ENCODE results near the gene GARRE1.
"Not testable (repeated sequence)": the region's sequence is repeated elsewhere in the genome, so short reads cannot be mapped to it uniquely, and the experiment has no call there.

GARRE1 gene

DNA sequence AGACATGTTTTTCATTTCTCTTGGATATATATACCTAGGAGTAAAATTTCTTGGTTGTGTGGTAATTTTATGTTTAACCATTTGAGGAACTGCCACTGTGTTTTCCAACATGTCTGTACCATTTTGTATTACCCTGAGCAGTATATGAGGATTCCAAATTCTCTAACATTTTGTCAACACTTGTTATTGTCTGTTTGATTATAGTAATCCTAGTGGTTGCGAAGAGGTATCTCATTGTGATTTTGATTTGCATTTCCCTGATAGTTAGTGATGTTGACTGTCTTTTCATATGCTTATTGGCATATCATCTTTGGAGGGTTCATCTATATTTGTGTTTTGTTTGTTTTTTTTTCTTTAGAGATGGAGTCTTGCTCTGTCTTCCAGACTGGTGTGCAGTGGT lies 21.4 kb downstream of the GARRE1 start:
- Histone ChIP-seq H3K4me1 (ENCODE audit: control insufficient read depth, insufficient read depth, low read length) (no peaks in the 10 kb centered on the region), H3K9me3 (ENCODE audit: control insufficient read depth, insufficient read depth, low read length) (no peaks in the 10 kb centered on the region), H3K36me3 (ENCODE audit: control insufficient read depth, insufficient read depth, low read length) (no peaks in the 10 kb centered on the region), H3K4me3 (ENCODE audit: low read length) (no peak overlapping the region), H3K27me3 (ENCODE audit: control insufficient read depth, insufficient read depth, low read length) (no peaks in the 10 kb centered on the region), H3K27ac (ENCODE audit: low read length) (no peak overlapping the region)
- no CpG with 5 or more reads among the region's 1 CpG for whole genome bisulfite sequencing (ENCODE audit: insufficient coverage, insufficient read length)
- DNase-seq (ENCODE audit: low read depth, low spot score), result no peak

DNA sequence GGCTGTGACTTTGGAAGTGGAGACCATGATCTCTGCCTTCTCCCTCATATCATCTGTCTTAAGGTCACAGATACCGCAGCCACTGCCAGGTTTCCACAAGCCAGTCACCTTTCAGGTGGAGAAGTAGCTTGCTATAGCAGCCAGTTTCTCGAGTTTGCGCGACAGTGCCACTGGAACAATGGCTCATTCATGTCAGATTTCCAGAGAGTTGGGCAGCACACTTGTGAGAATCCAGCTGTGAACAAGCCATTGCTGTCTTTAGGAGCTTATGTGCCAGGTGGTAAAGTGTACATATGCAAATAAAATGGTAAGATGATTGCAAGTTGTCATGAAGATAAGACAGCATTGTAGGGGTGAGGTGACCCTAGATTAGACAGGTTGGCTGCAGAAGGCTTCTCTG lies 22.3 kb downstream of the GARRE1 start:
- H3K36me3 ChIP-seq (ENCODE audit: control insufficient read depth, insufficient read depth, low read length), result no peaks in the 10 kb centered on the region
- H3K9me3 ChIP-seq (ENCODE audit: control insufficient read depth, insufficient read depth, low read length), result no peaks in the 10 kb centered on the region
- no peak overlapping the region for H3K27ac ChIP-seq (ENCODE audit: low read length)
- H3K27me3 ChIP-seq (ENCODE audit: control insufficient read depth, insufficient read depth, low read length), result no peaks in the 10 kb centered on the region
- no peaks in the 10 kb centered on the region for H3K4me1 ChIP-seq (ENCODE audit: control insufficient read depth, insufficient read depth, low read length)
- H3K4me3 ChIP-seq (ENCODE audit: low read length), result no peak overlapping the region
- DNase-seq (ENCODE audit: low read depth, low spot score), result no peak
- no CpG with 5 or more reads among the region's 4 CpGs for WGBS (ENCODE audit: insufficient coverage, insufficient read length)

DNA sequence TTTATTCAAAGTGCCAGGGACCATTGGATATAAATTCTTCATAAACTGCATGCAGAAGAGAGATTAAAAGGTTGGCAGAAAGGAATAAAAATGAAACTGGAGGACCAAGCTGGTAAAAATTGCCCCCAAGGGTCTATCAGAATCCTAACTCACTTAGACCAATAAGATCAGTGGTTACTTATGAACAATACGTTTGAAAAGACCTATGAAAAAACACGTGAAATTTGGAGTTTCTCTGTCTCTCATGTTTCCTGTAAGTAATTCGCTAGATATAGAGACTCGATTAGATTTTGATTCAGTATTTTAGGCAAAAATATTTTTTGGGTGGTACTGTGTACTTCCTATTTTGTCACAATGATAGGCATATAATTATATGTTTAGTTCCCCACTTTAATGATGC lies 22.9 kb downstream of the GARRE1 start:
- WGBS (ENCODE audit: insufficient coverage, insufficient read length), result no CpG with 5 or more reads among the region's 4 CpGs
- Histone ChIP-seq H3K4me1 (ENCODE audit: control insufficient read depth, insufficient read depth, low read length) (no peaks in the 10 kb centered on the region), H3K36me3 (ENCODE audit: control insufficient read depth, insufficient read depth, low read length) (no peaks in the 10 kb centered on the region), H3K4me3 (ENCODE audit: low read length) (no peak overlapping the region), H3K27ac (ENCODE audit: low read length) (no peak overlapping the region), H3K9me3 (ENCODE audit: control insufficient read depth, insufficient read depth, low read length) (no peaks in the 10 kb centered on the region), H3K27me3 (ENCODE audit: control insufficient read depth, insufficient read depth, low read length) (no peaks in the 10 kb centered on the region)
- no peak for DNase-seq (ENCODE audit: low read depth, low spot score)

DNA sequence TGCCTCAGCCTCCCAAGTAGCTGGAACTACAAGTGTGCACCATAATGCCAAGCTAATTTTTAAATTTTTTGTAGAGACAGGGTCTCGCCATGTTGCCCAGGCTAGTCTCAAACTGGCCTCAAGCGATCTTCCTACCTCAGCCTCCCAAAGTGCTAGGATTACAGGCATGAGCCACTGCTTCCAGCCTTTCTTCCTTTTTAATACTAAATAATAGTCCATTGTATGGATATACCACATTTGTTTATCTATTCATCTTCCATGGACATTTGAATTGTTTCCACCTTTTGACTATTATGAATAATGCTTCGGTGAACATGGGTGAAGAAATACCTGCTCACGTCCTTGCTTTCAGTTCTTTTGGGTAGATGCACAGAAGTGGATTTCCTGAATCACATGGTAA lies 24.4 kb downstream of the GARRE1 start:
- Histone ChIP-seq H3K4me3 (ENCODE audit: low read length) (no peak overlapping the region), H3K4me1 (ENCODE audit: control insufficient read depth, insufficient read depth, low read length) (no peaks in the 10 kb centered on the region), H3K36me3 (ENCODE audit: control insufficient read depth, insufficient read depth, low read length) (no peaks in the 10 kb centered on the region), H3K27me3 (ENCODE audit: control insufficient read depth, insufficient read depth, low read length) (no peaks in the 10 kb centered on the region), H3K9me3 (ENCODE audit: control insufficient read depth, insufficient read depth, low read length) (no peaks in the 10 kb centered on the region), H3K27ac (ENCODE audit: low read length) (no peak overlapping the region)
- WGBS (ENCODE audit: insufficient coverage, insufficient read length), result no CpG with 5 or more reads among the region's 4 CpGs
- DNase-seq (ENCODE audit: low read depth, low spot score), result no peak

DNA sequence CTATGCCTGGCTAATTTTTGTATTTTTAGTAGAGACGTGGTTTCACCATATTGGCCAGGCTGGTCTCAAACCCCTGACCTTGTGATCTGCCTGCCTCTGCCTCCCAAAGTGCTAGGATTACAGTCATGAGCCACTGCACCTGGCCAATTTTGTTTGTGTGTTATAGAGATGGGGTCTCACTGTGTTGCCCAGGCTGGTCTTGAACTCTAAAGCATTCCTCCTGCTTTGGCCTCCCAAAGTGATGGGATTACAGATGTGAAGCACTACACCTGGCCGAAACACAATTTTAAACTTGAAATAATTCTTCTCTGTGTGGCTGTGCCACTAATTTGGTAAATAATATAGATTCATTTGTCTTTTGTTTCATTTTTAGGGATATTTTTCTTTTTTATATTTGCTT lies 27.1 kb downstream of the GARRE1 start:
- not testable (repeated sequence) for H3K27me3 ChIP-seq (ENCODE audit: control insufficient read depth, insufficient read depth, low read length); H3K27ac ChIP-seq (ENCODE audit: low read length); H3K4me1 ChIP-seq (ENCODE audit: control insufficient read depth, insufficient read depth, low read length); H3K4me3 ChIP-seq (ENCODE audit: low read length); H3K9me3 ChIP-seq (ENCODE audit: control insufficient read depth, insufficient read depth, low read length); H3K36me3 ChIP-seq (ENCODE audit: control insufficient read depth, insufficient read depth, low read length); DNase-seq (ENCODE audit: low read depth, low spot score)
- no CpG with 5 or more reads among the region's 2 CpGs for WGBS (ENCODE audit: insufficient coverage, insufficient read length)

DNA sequence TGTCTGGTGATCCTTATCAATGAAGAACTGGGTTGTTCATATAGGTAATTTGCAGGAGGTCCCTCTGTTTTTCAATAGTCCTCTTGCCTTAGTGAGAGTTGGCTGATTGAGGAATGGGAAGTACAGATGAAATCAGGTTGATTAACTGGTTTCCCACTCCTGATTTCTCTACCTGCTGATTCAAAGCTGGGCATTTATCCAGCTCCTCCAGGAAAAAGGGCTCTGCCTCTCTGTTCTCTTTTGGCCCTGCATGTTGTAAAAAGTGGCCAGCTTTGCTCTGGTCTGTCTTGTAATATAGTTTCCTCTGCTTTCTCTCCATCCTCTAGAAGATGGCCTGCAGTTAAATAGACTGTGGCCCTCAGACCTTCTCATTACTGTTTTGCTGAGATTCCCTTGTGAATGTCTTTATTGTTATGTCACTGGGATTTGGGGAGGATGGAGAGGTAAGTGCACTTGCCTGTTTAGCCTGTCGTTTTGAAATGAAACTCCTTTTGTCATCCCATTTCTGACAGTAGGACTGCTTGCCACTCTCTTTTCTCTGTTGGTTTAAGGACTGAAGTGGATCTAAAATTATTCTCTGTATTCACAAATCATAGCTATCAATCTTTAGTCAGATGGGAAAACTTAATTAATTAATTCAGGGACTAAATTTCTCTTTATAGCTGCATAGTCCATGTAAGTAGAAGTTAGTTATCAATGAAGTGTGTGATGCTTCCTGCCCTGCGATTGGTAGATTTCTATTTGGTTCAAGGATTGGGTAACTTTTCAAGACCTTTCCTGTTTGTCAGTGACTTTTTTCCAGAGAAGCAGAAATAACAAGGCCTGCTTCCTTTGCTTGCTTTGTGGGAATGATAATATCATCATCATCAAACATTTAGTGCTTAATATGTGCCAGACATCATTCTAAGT lies 28.5 kb downstream of the GARRE1 start:
- H3K9me3 ChIP-seq (ENCODE audit: control insufficient read depth, insufficient read depth, low read length), result no peaks in the 10 kb centered on the region

DNA sequence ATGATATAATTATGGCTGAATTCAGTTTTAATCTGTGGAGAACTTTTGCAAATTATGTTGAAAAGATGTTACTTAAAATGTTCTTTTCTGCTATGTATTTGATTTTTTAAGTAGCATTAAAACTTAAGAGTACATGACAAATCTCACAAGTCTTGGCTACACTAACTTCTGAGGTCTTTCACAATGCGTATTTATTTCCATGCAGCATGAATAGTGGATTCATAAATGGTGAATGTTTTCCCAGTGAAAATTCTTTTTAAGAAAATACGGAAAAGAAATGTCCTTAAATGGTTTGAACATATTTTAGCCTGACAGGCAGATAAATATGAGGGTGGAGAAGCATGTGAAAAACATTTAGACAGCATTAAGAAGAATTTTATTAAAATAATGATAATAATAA lies 30.2 kb downstream of the GARRE1 start:
- no peak overlapping the region for H3K27ac ChIP-seq (ENCODE audit: low read length)
- H3K4me1 ChIP-seq (ENCODE audit: control insufficient read depth, insufficient read depth, low read length), result no peaks in the 10 kb centered on the region
- DNase-seq (ENCODE audit: low read depth, low spot score), result no peak
- no peak overlapping the region for H3K4me3 ChIP-seq (ENCODE audit: low read length)
- H3K9me3 ChIP-seq (ENCODE audit: control insufficient read depth, insufficient read depth, low read length), result no peaks in the 10 kb centered on the region
- no peaks in the 10 kb centered on the region for H3K36me3 ChIP-seq (ENCODE audit: control insufficient read depth, insufficient read depth, low read length)
- H3K27me3 ChIP-seq (ENCODE audit: control insufficient read depth, insufficient read depth, low read length), result no peaks in the 10 kb centered on the region
- no CpG with 5 or more reads among the region's 2 CpGs for WGBS (ENCODE audit: insufficient coverage, insufficient read length)

More for the DNA sequence above, 28.5 kb downstream of the GARRE1 start:
- H3K36me3 ChIP-seq (ENCODE audit: control insufficient read depth, insufficient read depth, low read length), result no peaks in the 10 kb centered on the region
- H3K27ac ChIP-seq (ENCODE audit: low read length), result no peak overlapping the region
- no peak for DNase-seq (ENCODE audit: low read depth, low spot score)
- WGBS (ENCODE audit: insufficient coverage, insufficient read length), result no CpG with 5 or more reads among the region's 2 CpGs
- H3K27me3 ChIP-seq (ENCODE audit: control insufficient read depth, insufficient read depth, low read length), result no peaks in the 10 kb centered on the region
- no peak overlapping the region for H3K4me3 ChIP-seq (ENCODE audit: low read length)
- no peaks in the 10 kb centered on the region for H3K4me1 ChIP-seq (ENCODE audit: control insufficient read depth, insufficient read depth, low read length)

DNA sequence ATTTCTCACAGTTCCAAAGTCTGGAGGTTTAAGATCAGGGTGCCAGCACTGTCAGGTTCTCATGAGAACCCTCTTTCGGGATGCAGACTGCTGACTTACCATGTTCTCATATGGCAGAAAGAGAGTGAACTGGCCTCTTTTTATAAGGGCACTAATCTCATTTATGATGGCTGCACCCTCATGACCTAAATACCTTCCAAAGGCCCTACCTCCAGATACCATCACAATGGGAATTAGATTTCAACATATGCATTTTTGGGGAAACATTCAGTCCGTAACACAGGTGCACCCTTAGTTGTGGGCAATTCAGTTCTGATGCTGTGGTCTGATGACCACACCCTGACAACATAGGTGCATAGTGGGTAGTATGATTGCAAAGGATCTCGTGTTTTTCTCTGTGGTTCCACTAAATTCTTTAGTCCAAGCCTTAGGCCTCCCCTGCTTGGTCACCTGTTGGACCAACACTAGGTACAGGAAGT lies 33.3 kb downstream of the GARRE1 start:
- H3K4me1 ChIP-seq (ENCODE audit: control insufficient read depth, insufficient read depth, low read length), result no peaks in the 10 kb centered on the region
- no CpG with 5 or more reads among the region's 3 CpGs for WGBS (ENCODE audit: insufficient coverage, insufficient read length)

DNA sequence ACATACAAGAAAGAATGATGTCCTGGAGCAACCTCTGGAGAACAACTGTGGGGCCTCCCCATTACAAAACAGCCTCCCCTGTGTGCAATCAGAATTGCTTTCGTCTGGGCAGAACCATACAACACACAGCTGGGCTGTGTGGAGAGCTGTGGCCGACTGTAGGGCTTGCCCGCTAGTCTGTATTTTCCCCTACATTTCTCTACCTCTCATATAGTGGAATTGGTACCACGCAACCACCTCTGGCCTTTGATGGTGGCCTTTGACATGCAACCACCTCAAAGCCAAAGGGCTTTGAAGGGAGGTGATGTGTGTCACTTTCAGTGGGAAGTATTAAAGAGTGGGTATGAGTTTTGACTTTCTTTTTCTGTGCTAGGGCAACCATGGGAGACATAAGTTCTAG lies 34.0 kb downstream of the GARRE1 start:
- H3K4me1 ChIP-seq (ENCODE audit: control insufficient read depth, insufficient read depth, low read length), result no peaks in the 10 kb centered on the region
- no peaks in the 10 kb centered on the region for H3K36me3 ChIP-seq (ENCODE audit: control insufficient read depth, insufficient read depth, low read length)
- no peaks in the 10 kb centered on the region for H3K27me3 ChIP-seq (ENCODE audit: control insufficient read depth, insufficient read depth, low read length)
- no peaks in the 10 kb centered on the region for H3K9me3 ChIP-seq (ENCODE audit: control insufficient read depth, insufficient read depth, low read length)
- no peak overlapping the region for H3K27ac ChIP-seq (ENCODE audit: low read length)
- H3K4me3 ChIP-seq (ENCODE audit: low read length), result no peak overlapping the region
- WGBS (ENCODE audit: insufficient coverage, insufficient read length), result no CpG with 5 or more reads among the region's 4 CpGs
- DNase-seq (ENCODE audit: low read depth, low spot score), result no peak

More for the DNA sequence above, 33.3 kb downstream of the GARRE1 start:
- no peaks in the 10 kb centered on the region for H3K36me3 ChIP-seq (ENCODE audit: control insufficient read depth, insufficient read depth, low read length)
- H3K4me3 ChIP-seq (ENCODE audit: low read length), result no peak overlapping the region
- no peaks in the 10 kb centered on the region for H3K9me3 ChIP-seq (ENCODE audit: control insufficient read depth, insufficient read depth, low read length)
- no peaks in the 10 kb centered on the region for H3K27me3 ChIP-seq (ENCODE audit: control insufficient read depth, insufficient read depth, low read length)
- DNase-seq (ENCODE audit: low read depth, low spot score), result no peak
- H3K27ac ChIP-seq (ENCODE audit: low read length), result no peak overlapping the region

DNA sequence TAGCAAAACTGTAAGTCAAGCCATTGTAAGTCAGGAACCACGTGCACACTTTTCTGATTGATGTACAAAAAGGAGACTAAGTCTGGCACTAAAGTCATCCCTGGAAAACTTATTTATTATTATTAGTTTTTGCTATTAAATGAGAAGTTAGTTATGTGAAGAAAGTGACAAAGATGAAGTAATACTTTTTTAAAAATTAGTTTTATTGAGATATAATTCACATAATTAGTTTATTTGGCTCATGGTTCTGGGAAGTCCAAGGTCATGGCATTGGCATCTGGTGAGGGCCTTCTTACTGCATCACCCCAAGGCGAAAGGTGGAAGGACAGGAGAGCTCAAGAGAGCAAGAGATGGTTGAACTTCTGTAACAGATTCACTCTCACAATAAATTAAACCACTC lies 36.9 kb downstream of the GARRE1 start:
- no peaks in the 10 kb centered on the region for H3K36me3 ChIP-seq (ENCODE audit: control insufficient read depth, insufficient read depth, low read length)
- WGBS (ENCODE audit: insufficient coverage, insufficient read length), result no CpG with 5 or more reads among the region's 2 CpGs
- H3K9me3 ChIP-seq (ENCODE audit: control insufficient read depth, insufficient read depth, low read length), result no peaks in the 10 kb centered on the region
- no peak overlapping the region for H3K4me3 ChIP-seq (ENCODE audit: low read length)
- DNase-seq (ENCODE audit: low read depth, low spot score), result no peak
- H3K27ac ChIP-seq (ENCODE audit: low read length), result no peak overlapping the region
- no peaks in the 10 kb centered on the region for H3K27me3 ChIP-seq (ENCODE audit: control insufficient read depth, insufficient read depth, low read length)
- H3K4me1 ChIP-seq (ENCODE audit: control insufficient read depth, insufficient read depth, low read length), result no peaks in the 10 kb centered on the region

DNA sequence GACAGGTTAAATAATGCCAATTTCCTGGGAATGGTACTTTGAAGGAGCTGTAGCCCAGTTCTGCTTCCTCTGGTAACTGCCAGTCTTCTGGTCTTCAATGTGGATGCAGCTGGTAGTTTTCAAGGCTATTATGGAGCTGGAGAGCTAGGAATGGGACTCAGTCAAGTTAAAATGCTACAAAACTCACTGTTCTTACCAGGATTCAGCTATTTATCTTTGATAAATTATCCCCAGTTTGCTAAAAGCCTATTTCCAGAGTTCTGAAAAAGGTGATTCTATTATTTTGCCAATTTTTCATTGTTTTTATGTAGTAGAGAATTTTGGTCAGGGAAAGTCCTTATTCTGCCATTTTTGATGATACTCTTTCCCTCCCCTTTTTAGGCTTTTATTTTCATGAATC lies 40.7 kb downstream of the GARRE1 start:
- no peak overlapping the region for H3K27ac ChIP-seq (ENCODE audit: low read length)
- no peaks in the 10 kb centered on the region for H3K9me3 ChIP-seq (ENCODE audit: control insufficient read depth, insufficient read depth, low read length)
- DNase-seq (ENCODE audit: low read depth, low spot score), result no peak
- no peak overlapping the region for H3K4me3 ChIP-seq (ENCODE audit: low read length)
- no peaks in the 10 kb centered on the region for H3K4me1 ChIP-seq (ENCODE audit: control insufficient read depth, insufficient read depth, low read length)
- no peaks in the 10 kb centered on the region for H3K36me3 ChIP-seq (ENCODE audit: control insufficient read depth, insufficient read depth, low read length)
- no peaks in the 10 kb centered on the region for H3K27me3 ChIP-seq (ENCODE audit: control insufficient read depth, insufficient read depth, low read length)
